Upper lobe of right lung (tissue), 1 donor: ENCODE measurements around the gene BCL7C. TPM values are rescaled to one million over a fixed set of nuclear protein-coding genes. Genes with fewer than 3 reads are reported as not detected.

ENCODE experiments used
- ATAC-seq: fragments of 200-7000 bp; cut with Tn5 transposase; one replicate; pipeline ENCODE4 v1.9.1; 2020; ENCODE audit warnings: mild to moderate bottlenecking, moderate library complexity
- DNase-seq: peaks from one replicate; pipeline ENCODE4 v3.0.0-alpha.2; 2020
- H3K27ac ChIP-seq: fragments of 200-600 bp; one replicate; pipeline ENCODE4 v1.8.0; 2022
- H3K27me3 ChIP-seq: fragments of 200-600 bp; one replicate; pipeline ENCODE4 v1.8.0; 2022; ENCODE audit warnings: mild to moderate bottlenecking
- H3K36me3 ChIP-seq: fragments of 200-600 bp; one replicate; pipeline ENCODE4 v1.8.0; 2022
- H3K4me1 ChIP-seq: fragments of 200-600 bp; one replicate; pipeline ENCODE4 v1.8.0; 2022
- H3K4me3 ChIP-seq: fragments of 200-600 bp; one replicate; pipeline ENCODE4 v1.8.0; 2022; ENCODE audit warnings: mild to moderate bottlenecking
- H3K9me3 ChIP-seq: fragments of 200-600 bp; one replicate; pipeline ENCODE4 v1.8.0; 2022
- intact Hi-C: fragments of 100-400 bp; cut with DNase I; formaldehyde crosslinking; loops from one replicate; pipeline ENCODE4 v1.11.0; 2022
- total RNA-seq: library from RNA; stranded (reverse); fragmentation: NEBNext Ultra II Directional; extraction: Animal tissue kit (Norgen Biotek cat#: 25700); gene quantifications from one replicate; pipeline ENCODE4 v1.2.1, GENCODE V29; 2021
- TF ChIP-seq, protein P1 (sequence below): fragments of 200-600 bp; IDR thresholded peaks from one replicate; pipeline ENCODE4 v1.8.0; 2022; ENCODE audit warnings: antibody characterized with exemption
- donor health status: DM: no; HTN: yes; CAD: no; lungs with severe emphysema.

BCL7C gene
- total RNA-seq, 1 donor from 2014 or later, result 25.3 TPM

DNA sequence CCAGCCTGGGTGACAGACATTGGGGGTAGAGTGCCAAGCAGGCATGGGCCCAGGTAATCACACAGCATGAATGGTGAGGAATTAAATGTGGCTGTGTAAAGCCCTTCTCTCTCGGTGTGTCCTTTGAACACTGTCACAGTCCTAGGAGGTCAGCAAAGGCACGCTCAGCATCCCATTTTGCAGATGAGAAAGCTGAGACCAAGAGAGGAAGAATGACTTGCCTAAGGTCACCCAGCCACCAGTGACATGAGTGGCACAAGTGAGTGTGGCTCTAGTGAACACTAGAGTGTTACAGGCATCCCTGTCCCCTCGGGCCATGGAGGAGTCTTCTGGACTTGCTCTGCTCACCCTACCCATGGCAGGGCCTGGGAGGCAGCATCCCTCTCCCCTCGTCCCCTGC, 13.2 kb upstream of the BCL7C start:
- no peaks in the 10 kb centered on the region for H3K36me3 ChIP-seq
- H3K27ac ChIP-seq, result no peak overlapping the region
- H3K4me1 ChIP-seq, result peaks cover 11% of the 10 kb centered on the region
- H3K9me3 ChIP-seq, result no peaks in the 10 kb centered on the region
- intact Hi-C loops, result no loop called here
- ATAC-seq (no peak), DNase-seq (no peak)
- no peaks in the 10 kb centered on the region for H3K27me3 ChIP-seq
- TF ChIP-seq, protein P1, sequence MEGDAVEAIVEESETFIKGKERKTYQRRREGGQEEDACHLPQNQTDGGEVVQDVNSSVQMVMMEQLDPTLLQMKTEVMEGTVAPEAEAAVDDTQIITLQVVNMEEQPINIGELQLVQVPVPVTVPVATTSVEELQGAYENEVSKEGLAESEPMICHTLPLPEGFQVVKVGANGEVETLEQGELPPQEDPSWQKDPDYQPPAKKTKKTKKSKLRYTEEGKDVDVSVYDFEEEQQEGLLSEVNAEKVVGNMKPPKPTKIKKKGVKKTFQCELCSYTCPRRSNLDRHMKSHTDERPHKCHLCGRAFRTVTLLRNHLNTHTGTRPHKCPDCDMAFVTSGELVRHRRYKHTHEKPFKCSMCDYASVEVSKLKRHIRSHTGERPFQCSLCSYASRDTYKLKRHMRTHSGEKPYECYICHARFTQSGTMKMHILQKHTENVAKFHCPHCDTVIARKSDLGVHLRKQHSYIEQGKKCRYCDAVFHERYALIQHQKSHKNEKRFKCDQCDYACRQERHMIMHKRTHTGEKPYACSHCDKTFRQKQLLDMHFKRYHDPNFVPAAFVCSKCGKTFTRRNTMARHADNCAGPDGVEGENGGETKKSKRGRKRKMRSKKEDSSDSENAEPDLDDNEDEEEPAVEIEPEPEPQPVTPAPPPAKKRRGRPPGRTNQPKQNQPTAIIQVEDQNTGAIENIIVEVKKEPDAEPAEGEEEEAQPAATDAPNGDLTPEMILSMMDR, result no peak
- no peak overlapping the region for H3K4me3 ChIP-seq

- DNase-seq (no peak), ATAC-seq (no peak)
- intact Hi-C loops, result no loop called here
- Histone ChIP-seq H3K27ac (peak overlapping the region; percentile 84), H3K4me1 (peaks cover 21% of the 10 kb centered on the region), H3K9me3 (no peaks in the 10 kb centered on the region), H3K4me3 (no peak overlapping the region), H3K36me3 (no peaks in the 10 kb centered on the region), H3K27me3 (no peaks in the 10 kb centered on the region)
- TF ChIP-seq, protein P1, result no peak
These were observed 10.4 kb upstream of the BCL7C start for GRCh38 chr16:30904114-30904780.

- intact Hi-C loops, result no loop called here
- Histone ChIP-seq H3K4me3 (no peak overlapping the region), H3K9me3 (no peaks in the 10 kb centered on the region), H3K4me1 (peaks cover 21% of the 10 kb centered on the region), H3K36me3 (no peaks in the 10 kb centered on the region), H3K27ac (peak overlapping the region; percentile 84), H3K27me3 (no peaks in the 10 kb centered on the region)
- TF ChIP-seq, protein P1, result no peak
- DNase-seq, result no peak
- ATAC-seq, result peak; percentile 71
These were observed 9.7 kb upstream of the BCL7C start for GRCh38 chr16:30903596-30903995.

DNA sequence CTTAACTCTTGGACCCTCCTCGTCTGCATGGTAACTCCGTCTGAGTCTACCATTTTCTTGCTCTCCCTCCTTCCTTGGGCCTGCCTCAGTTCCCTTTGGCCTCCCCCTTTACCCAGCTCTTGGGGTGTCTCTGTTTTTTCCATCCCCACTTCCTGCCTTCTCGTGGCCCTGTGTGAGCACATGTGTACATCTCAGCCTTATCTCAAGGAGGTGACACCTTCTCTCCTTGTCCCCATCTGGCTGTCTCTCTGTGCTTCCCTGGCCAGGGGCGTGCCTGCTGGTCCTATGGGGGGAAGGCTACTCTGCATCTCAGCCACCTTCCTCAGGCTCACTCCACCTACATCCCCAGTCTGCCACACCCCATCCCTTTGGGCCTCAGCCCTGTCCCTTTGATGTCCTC, 9.1 kb upstream of the BCL7C start:
- Histone ChIP-seq H3K4me3 (peak overlapping the region; percentile 56), H3K27me3 (no peaks in the 10 kb centered on the region), H3K27ac (peak overlapping the region; percentile 84), H3K4me1 (peaks cover 21% of the 10 kb centered on the region), H3K9me3 (no peaks in the 10 kb centered on the region), H3K36me3 (no peaks in the 10 kb centered on the region)
- intact Hi-C loops, result no loop called here
- TF ChIP-seq, protein P1, result no peak
- no peak for ATAC-seq
- no peak for DNase-seq

- intact Hi-C loops, result no loop called here
- no peaks in the 10 kb centered on the region for H3K27me3 ChIP-seq
- peak overlapping the region; percentile 84 for H3K27ac ChIP-seq
- DNase-seq, result peak; percentile 90
- no peaks in the 10 kb centered on the region for H3K36me3 ChIP-seq
- peaks cover 24% of the 10 kb centered on the region for H3K4me1 ChIP-seq
- TF ChIP-seq, protein P1, result no peak
- H3K4me3 ChIP-seq, result peak overlapping the region; percentile 56
- ATAC-seq, result peak; percentile 95
- no peaks in the 10 kb centered on the region for H3K9me3 ChIP-seq
These were observed 8.4 kb upstream of the BCL7C start for GRCh38 chr16:30902029-30902972.
